D721Med (cell line): ENCODE data around the gene LRRC8B.
"Not testable (repeated sequence)": the region's sequence is repeated elsewhere in the genome, so short reads cannot be mapped to it uniquely, and the experiment has no call there.

Source experiments
- DNase-seq: peaks from one replicate; pipeline ENCODE4 v3.0.0; 2011; ENCODE audit warnings: low spot score; ENCODE audit not compliant: insufficient read length
- FAIRE-seq: peaks from 2 replicates; lab custom pipeline; 2011; peaks lifted over from hg19 to GRCh38; lab: Jason Lieb, UNC
- CTCF ChIP-seq: IDR thresholded peaks from 2 replicates; pipeline ENCODE4 v1.5.1; 2012; ENCODE audit warnings: mild to moderate bottlenecking, control low read depth; ENCODE audit not compliant: insufficient read depth; ENCODE audit errors: missing control alignments

LRRC8B gene

DNA sequence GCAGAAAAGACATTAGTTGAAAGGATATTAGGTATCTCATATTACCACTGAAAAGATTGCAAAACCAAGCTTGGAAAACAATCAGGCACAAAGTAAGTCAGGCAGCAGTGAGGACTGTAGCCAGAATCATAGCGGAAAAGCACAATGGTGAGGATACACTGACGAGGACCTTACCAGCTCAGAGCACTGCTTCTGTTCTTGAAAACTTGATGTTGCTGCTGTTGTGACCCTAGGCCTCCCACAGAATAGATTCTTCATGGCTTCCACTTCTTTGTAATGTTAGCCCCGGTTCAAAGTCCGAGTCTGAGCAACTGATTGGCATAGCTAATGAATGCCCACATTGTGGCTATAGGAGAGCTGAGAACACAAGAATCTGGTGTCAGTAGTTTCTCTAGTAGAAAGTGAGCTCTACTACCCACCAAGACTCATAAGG is 63.1 kb downstream of the LRRC8B start:
- DNase-seq (no peak), FAIRE-seq (no peak)
- TF ChIP-seq CTCF: no peak

DNA sequence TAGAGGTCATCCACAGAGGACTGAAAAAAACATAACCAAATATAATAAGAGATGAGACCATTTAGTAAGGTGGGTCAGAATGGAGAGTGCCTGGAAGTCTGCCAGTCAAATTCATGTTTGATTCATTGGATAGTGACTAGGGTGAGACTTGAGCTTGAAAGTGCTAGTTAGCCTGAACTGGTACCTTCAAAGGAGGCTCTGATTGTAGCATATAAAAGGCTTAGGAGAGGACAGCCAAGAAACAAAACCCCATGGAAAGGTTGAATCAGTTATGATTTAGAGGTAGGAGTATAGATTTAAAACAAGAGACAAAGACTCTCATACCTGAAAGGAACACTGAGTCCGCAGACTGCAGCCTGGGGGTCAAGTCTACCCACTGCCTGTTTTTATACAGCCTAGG is 63.9 kb downstream of the LRRC8B start:
- no peak for TF ChIP-seq CTCF
- no peak for DNase-seq

GRCh38 chr1:89589515-89589914 is 64.9 kb downstream of the LRRC8B start:
- DNase-seq (no peak), FAIRE-seq (no peak)
- no peak for TF ChIP-seq CTCF

More for the DNA sequence above, 63.9 kb downstream of the LRRC8B start:
- no peak for FAIRE-seq

- no peak for TF ChIP-seq CTCF
- FAIRE-seq: no peak
- DNase-seq: no peak
Measured at GRCh38 chr1:89590341-89591080, 65.9 kb downstream of the LRRC8B start.

GRCh38 chr1:89592861-89593302 is 68.3 kb downstream of the LRRC8B start:
- not testable (repeated sequence) for FAIRE-seq

DNA sequence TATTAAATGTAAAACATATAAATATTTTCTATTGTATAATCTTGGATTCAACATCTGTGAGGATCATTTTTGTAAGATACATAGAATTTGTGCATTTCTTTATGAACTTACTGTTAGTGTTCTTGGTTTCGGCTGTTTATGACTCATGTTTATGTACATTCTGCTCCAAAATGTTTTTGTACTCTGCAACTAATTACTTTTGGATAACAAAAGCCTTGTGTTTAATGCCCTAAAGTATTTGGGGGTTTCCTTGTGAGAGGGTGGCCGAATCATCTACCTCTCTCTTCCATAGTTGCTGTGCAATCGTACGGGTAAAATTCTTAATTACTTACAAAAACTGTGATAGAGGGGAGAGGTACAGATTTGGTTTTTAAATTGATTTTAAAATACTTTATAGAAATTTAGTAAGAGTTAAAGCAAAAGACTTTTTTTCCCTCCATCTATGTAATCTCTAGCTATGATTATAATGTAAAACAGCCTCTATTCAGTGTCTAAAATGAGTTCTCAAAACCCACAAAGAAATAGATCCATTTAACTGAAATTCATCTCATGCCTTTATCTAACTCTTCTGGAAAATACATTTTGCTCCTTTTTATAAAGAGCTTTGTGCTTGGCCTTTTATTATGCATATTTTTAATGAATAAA is 69.6 kb downstream of the LRRC8B start:
- DNase-seq (no peak), FAIRE-seq (no peak)
- no peak for TF ChIP-seq CTCF

More at GRCh38 chr1:89592861-89593302, 68.3 kb downstream of the LRRC8B start:
- not testable (repeated sequence) for DNase-seq

- no peak for FAIRE-seq
- TF ChIP-seq CTCF: no peak
- no peak for DNase-seq
Measured at GRCh38 chr1:89596698-89597097, 72.1 kb downstream of the LRRC8B start.
